NCI-H2029 (cell line): ENCODE results near the gene PROP1.
"Not testable (repeated sequence)": the region's sequence is repeated elsewhere in the genome, so short reads cannot be mapped to it uniquely, and the experiment has no call there.

Experiments
- DNase-seq: peaks from one replicate; lab custom pipeline; 2025; lab: John Stamatoyannopoulos, UW

PROP1 gene

DNA sequence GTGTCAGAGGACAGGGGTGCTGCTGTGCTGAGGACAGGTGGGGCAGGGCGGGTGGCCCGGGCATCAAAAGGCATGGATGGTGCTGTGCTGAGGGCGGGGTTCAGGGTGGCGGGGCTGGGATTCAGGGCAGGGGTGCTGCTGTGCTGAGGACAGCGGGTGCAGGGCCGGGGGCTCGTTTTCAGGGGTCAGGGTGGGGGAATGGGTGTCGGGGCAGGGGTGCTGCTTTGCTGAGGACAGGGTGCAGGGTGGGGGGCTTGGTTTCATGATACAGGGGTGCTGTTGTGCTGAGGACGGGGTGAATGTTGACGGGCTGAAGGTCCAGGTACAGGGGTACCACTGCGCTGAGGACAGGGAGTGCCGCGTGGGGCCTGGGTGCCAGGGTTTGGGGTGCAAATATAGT is 50.9 kb downstream of the PROP1 start:
- DNase-seq, result not testable (repeated sequence)

DNA sequence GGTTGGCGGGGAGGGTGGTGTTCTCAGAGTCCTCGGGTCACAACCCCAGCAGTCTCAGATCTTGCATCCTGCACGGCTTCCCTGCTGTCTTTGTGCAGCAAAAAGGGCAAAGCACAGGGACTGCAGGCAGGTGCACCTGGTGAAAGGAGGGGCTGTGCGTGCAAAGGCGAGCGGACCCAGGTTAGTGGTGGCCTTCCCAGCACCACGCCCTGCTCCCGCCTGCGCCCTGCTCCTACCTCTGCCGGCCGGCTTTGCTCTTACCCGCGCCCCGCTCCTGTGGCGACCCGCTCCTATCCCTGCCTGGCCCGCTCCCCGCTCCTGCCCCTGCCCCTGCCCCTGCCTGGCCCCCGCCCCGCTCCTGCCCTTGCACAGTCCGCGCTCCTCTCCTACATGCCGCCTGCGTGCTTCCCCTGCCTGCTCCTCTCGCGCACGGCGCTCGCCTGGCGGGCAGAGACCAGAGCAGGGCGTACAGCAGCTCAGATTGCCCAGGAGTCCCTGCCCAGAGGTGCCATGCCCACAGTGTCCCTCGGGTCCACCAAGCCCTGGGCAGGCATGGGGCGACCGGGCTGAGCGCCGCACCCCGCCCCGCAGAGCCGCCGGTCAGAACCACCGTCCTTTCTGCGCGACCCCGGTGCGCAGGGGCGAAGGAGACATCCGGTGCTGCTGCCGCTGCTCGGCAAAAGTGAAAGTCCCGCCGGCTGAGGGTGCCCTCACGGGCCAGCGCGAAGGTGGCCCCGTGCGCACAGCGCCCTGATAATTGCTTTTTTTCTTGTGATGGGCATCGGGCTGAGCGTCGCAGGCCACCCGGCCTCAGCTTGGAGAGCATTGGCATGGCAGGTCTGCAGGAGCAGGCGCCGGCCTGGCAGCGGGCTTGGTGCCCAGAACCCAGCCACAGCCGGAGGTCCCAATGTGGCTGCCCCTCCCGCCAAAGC is 52.0 kb downstream of the PROP1 start:
- not testable (repeated sequence) for DNase-seq

DNA sequence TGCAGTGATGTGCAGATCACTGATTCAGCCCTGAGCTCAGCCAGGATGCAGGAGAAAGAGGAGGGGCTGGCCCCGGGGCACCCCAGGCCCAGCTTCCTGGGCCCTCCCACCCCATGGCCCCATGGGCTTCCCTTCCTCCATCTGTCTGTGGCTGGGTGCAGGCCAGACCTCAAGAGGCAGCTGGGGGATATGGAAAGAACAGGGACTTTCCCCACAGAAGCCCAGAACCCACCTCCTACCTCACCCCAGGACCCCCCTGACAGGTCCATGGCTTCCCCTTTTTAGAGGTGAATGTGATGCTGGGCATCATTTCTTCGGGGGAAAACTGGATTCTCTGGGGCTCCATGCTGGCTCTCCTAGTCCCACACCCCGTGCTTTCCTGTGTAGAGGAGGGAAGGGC is 53.1 kb downstream of the PROP1 start:
- DNase-seq, result not testable (repeated sequence)
